H9 (cell line): ENCODE measurements around the gene NEURL1B. TPM values are rescaled to one million over a fixed set of nuclear protein-coding genes. Genes with fewer than 3 reads are reported as not detected.
A peak's percentile ranks its signal among the peaks of the same experiment; 100 is the strongest.

ENCODE experiments used
- DNase-seq: peaks from one replicate; pipeline ENCODE4 v3.0.0-alpha.2; 2017
- H2AFZ ChIP-seq: one replicate; pipeline ENCODE4 v1.6.1; 2013; ENCODE audit warnings: mild to moderate bottlenecking, low read length, control low read depth, moderate library complexity
- H2AK5ac ChIP-seq: 2 replicates; pipeline ENCODE4 v1.6.1; 2013; ENCODE audit warnings: low read length, control low read depth, mixed read lengths; ENCODE audit not compliant: insufficient read length
- H2BK120ac ChIP-seq: one replicate; pipeline ENCODE4 v1.6.1; 2013; ENCODE audit warnings: low read depth, mild to moderate bottlenecking, low read length, control low read depth, inconsistent platforms; ENCODE audit not compliant: poor library complexity, severe bottlenecking
- H2BK12ac ChIP-seq: 2 replicates; pipeline ENCODE4 v1.6.1; 2013; ENCODE audit warnings: low read length, control low read depth, mixed read lengths, low read depth; ENCODE audit not compliant: insufficient read length
- H2BK15ac ChIP-seq: 2 replicates; pipeline ENCODE4 v1.6.1; 2013; ENCODE audit warnings: low read depth, low read length, control low read depth
- H2BK20ac ChIP-seq: one replicate; pipeline ENCODE4 v1.6.1; 2013; ENCODE audit warnings: low read depth, mild to moderate bottlenecking, low read length, control low read depth, inconsistent platforms; ENCODE audit not compliant: poor library complexity, severe bottlenecking
- H2BK5ac ChIP-seq: 2 replicates; pipeline ENCODE4 v1.6.1; 2013; ENCODE audit warnings: low read length, control low read depth, mixed read lengths; ENCODE audit not compliant: insufficient read length
- H3K14ac ChIP-seq: 2 replicates; pipeline ENCODE4 v1.6.1; 2013; ENCODE audit warnings: low read length, control low read depth; ENCODE audit not compliant: insufficient read depth
- H3K18ac ChIP-seq: 2 replicates; pipeline ENCODE4 v1.6.1; 2013; ENCODE audit warnings: low read depth, mild to moderate bottlenecking, mixed read lengths, low read length, control low read depth; ENCODE audit not compliant: insufficient read length
- H3K23ac ChIP-seq: 2 replicates; pipeline ENCODE4 v1.6.1; 2013; ENCODE audit warnings: low read length, control low read depth, mixed read lengths, low read depth; ENCODE audit not compliant: insufficient read length
- H3K23me2 ChIP-seq: 2 replicates; pipeline ENCODE4 v1.6.1; 2013; ENCODE audit warnings: low read depth, mild to moderate bottlenecking, mixed read lengths, low read length, control low read depth; ENCODE audit not compliant: insufficient read length, poor library complexity, severe bottlenecking
- H3K27ac ChIP-seq: 2 replicates; pipeline ENCODE4 v1.5.1; 2013; ENCODE audit warnings: low read length, control low read depth, mixed read lengths, low read depth; ENCODE audit not compliant: insufficient read length
- H3K27me3 ChIP-seq: 2 replicates; pipeline ENCODE4 v1.6.1; 2013; ENCODE audit warnings: low read length, control low read depth, inconsistent platforms; ENCODE audit not compliant: insufficient read depth
- H3K4ac ChIP-seq: 2 replicates; pipeline ENCODE4 v1.6.1; 2013; ENCODE audit warnings: low read depth, mild to moderate bottlenecking, control low read depth, inconsistent platforms, low read length, moderate library complexity
- H3K4me1 ChIP-seq: 2 replicates; pipeline ENCODE4 v1.6.1; 2013; ENCODE audit warnings: low read length, control low read depth, inconsistent platforms; ENCODE audit not compliant: insufficient read depth
- H3K4me2 ChIP-seq: 2 replicates; pipeline ENCODE4 v1.6.1; 2013; ENCODE audit warnings: low read length, control low read depth, mixed read lengths; ENCODE audit not compliant: insufficient read length, insufficient read depth
- H3K56ac ChIP-seq: 2 replicates; pipeline ENCODE4 v1.6.1; 2013; ENCODE audit warnings: low read depth, mild to moderate bottlenecking, mixed read lengths, low read length, control low read depth; ENCODE audit not compliant: insufficient read length
- H3K79me1 ChIP-seq: 2 replicates; pipeline ENCODE4 v1.6.1; 2013; ENCODE audit warnings: low read depth, mild to moderate bottlenecking, moderate library complexity, low read length, control low read depth, inconsistent platforms; ENCODE audit not compliant: insufficient read depth, poor library complexity, severe bottlenecking
- H3K79me2 ChIP-seq: 2 replicates; pipeline ENCODE4 v1.6.1; 2013; ENCODE audit warnings: low read length, control low read depth, inconsistent platforms; ENCODE audit not compliant: insufficient read depth
- H3K9ac ChIP-seq: 2 replicates; pipeline ENCODE4 v1.6.1; 2013; ENCODE audit warnings: low read length, control low read depth, mixed read lengths; ENCODE audit not compliant: insufficient read length; ENCODE audit errors: extremely low read depth
- H3K9me3 ChIP-seq: one replicate; pipeline ENCODE4 v1.6.1; 2013; ENCODE audit warnings: low read depth, low read length, inconsistent platforms; ENCODE audit not compliant: control insufficient read depth
- H3T11ph ChIP-seq: one replicate; pipeline ENCODE4 v1.6.1; 2013; ENCODE audit warnings: mild to moderate bottlenecking, low read length, control low read depth, inconsistent platforms
- H4K20me1 ChIP-seq: one replicate; pipeline ENCODE4 v1.6.1; 2013; ENCODE audit not compliant: control insufficient read depth, insufficient read length, insufficient read depth
- H4K5ac ChIP-seq: 2 replicates; pipeline ENCODE4 v1.6.1; 2013; ENCODE audit warnings: low read depth, mild to moderate bottlenecking, mixed read lengths, low read length, control low read depth; ENCODE audit not compliant: insufficient read length
- H4K8ac ChIP-seq: replicated peaks from 2 replicates; pipeline ENCODE4 v1.6.1; 2013; ENCODE audit warnings: low read length, control low read depth, mixed read lengths, low read depth; ENCODE audit not compliant: insufficient read length
- H4K91ac ChIP-seq: 2 replicates; pipeline ENCODE4 v1.6.1; 2013; ENCODE audit warnings: low read depth, mild to moderate bottlenecking, moderate library complexity, mixed read lengths, low read length, control low read depth; ENCODE audit not compliant: insufficient read length
- H3K27ac Mint-ChIP-seq, 3 experiments: 2 replicates in 2 of 3; 3 replicates in 1 of 3; pipeline ENCODE4 v1.8.0; 2020 to 2021; ENCODE audit warnings: mixed read lengths in 3 of 3, mild to moderate bottlenecking in 1 of 3, moderate library complexity in 1 of 3
- H3K27me3 Mint-ChIP-seq: 2 replicates; pipeline ENCODE4 v1.8.0; 2021; ENCODE audit warnings: low read depth, mild to moderate bottlenecking, moderate library complexity, mixed read lengths
- H3K36me3 Mint-ChIP-seq, 3 experiments: 2 replicates in 2 of 3; 3 replicates in 1 of 3; pipeline ENCODE4 v1.8.0; 2020 to 2021; ENCODE audit warnings: low read depth in 3 of 3, mixed read lengths in 3 of 3; ENCODE audit not compliant: insufficient read depth in 1 of 3
- H3K4me1 Mint-ChIP-seq, 2 experiments: 2 replicates each; pipeline ENCODE4 v1.8.0; 2020; ENCODE audit warnings: mixed read lengths in 2 of 2
- H3K4me3 Mint-ChIP-seq, 2 experiments: 2 replicates in 1 of 2; 3 replicates in 1 of 2; pipeline ENCODE4 v1.8.0; 2020 to 2021; ENCODE audit warnings: mild to moderate bottlenecking in 2 of 2, mixed read lengths in 2 of 2, moderate library complexity in 1 of 2
- H3K9me3 Mint-ChIP-seq, 2 experiments: 2 replicates in 1 of 2; 3 replicates in 1 of 2; pipeline ENCODE4 v1.8.0; 2020; ENCODE audit warnings: mild to moderate bottlenecking in 2 of 2, mixed read lengths in 2 of 2, moderate library complexity in 1 of 2
- CTCF ChIP-seq: fragments of 200-600 bp; sonication (generic); conservative IDR thresholded peaks from 3 replicates; pipeline ENCODE4 v1.8.0; 2021; ENCODE audit warnings: antibody characterized with exemption, mild to moderate bottlenecking
- WGBS: extraction: QIAGEN DNeasy Blood & Tissue Kit; methylation state at CpG from one replicate; pipeline ENCODE4 v1.1.7; 2013; ENCODE audit warnings: missing lambda C conversion rate, low lambda C conversion rate, mixed read lengths; ENCODE audit not compliant: insufficient read length; ENCODE audit errors: extremely low coverage; 5-methylcytosine and 5-hydroxymethylcytosine counted together
- total RNA-seq: library from RNA; stranded (reverse); gene quantifications from 2 replicates; pipeline ENCODE4 v1.2.1, GENCODE V29; 2021

NEURL1B gene
- total RNA-seq, 1 experiment from 2014 or later: 3.6 TPM

GRCh38 chr5:172666251-172666650 lies 25.2 kb downstream of the NEURL1B start:
- H3K14ac ChIP-seq: no peak overlapping the region
- H3K4me2 ChIP-seq: no peak overlapping the region
- H3K23me2 ChIP-seq: no peaks in the 10 kb centered on the region
- no peak overlapping the region for H4K91ac ChIP-seq
- no peak overlapping the region for H4K8ac ChIP-seq
- no peak overlapping the region for H2BK12ac ChIP-seq
- Mint-ChIP-seq H3K27ac (no peak overlapping the region; a peak in 1 of 7 replicates), H3K36me3 (peaks cover 0 to 4% (median 0%) of the 10 kb centered on the region in 3 experiments; a peak in 1 of 7 replicates), H3K4me1 (peaks cover 4 to 18% of the 10 kb centered on the region in 2 experiments), H3K4me3 (no peak overlapping the region), H3K27me3 (no peaks in the 10 kb centered on the region), H3K9me3 (no peaks in the 10 kb centered on the region)
- no peak overlapping the region for H3K27ac ChIP-seq
- no peak overlapping the region for H2AFZ ChIP-seq
- H3K23ac ChIP-seq: no peak overlapping the region
- no peaks in the 10 kb centered on the region for H3K79me2 ChIP-seq
- no peak overlapping the region for H2AK5ac ChIP-seq
- WGBS: no CpG with 5 or more reads among the region's 7 CpGs
- no peaks in the 10 kb centered on the region for H3K9me3 ChIP-seq
- H4K5ac ChIP-seq: no peak overlapping the region
- no peak overlapping the region for H2BK20ac ChIP-seq
- no peak overlapping the region for H3K9ac ChIP-seq
- no peak overlapping the region for H2BK5ac ChIP-seq
- no peaks in the 10 kb centered on the region for H4K20me1 ChIP-seq
- H3K27me3 ChIP-seq: no peaks in the 10 kb centered on the region
- no peak overlapping the region for H3T11ph ChIP-seq
- peak; percentile 64 for TF ChIP-seq CTCF
- no peak overlapping the region for H3K18ac ChIP-seq
- peak; percentile 66 for DNase-seq
- H3K56ac ChIP-seq: no peak overlapping the region
- no peaks in the 10 kb centered on the region for H3K4me1 ChIP-seq
- no peaks in the 10 kb centered on the region for H3K79me1 ChIP-seq
- H2BK15ac ChIP-seq: no peak overlapping the region
- H3K4ac ChIP-seq: no peak overlapping the region
- no peak overlapping the region for H2BK120ac ChIP-seq
